ENCODE data around the gene MGAT5. TPM values are rescaled to one million over a fixed set of nuclear protein-coding genes. Genes with fewer than 3 reads are reported as not detected.

MGAT5 gene
- total RNA-seq, 1 experiment from 2014 or later, result 34.0 TPM

- no peak overlapping the region for H2AFZ ChIP-seq (ENCODE audit: low read depth, low read length, poor library complexity, severe bottlenecking)
- no peak overlapping the region for H3K9ac ChIP-seq (ENCODE audit: low read length)
- DNase-seq (ENCODE audit: low read depth, low spot score), result no peak
- ChIA-PET RAD21 (ENCODE audit: low non-redundant PET in 1 of 2, low total read pairs in 2 of 2, uncharacterized antibody in 2 of 2, unreplicated experiment in 2 of 2) (no interaction called here), POLR2A (no interaction called here), CTCF (no interaction called here)
- TF ChIP-seq ZFX (IDR thresholded peaks at IDR 0.05) (no peak), EZH2 (IDR thresholded peaks at IDR 0.05) (no peak), CBX3 (IDR thresholded peaks at IDR 0.05; ENCODE audit: low read depth) (no peak), SRF (IDR thresholded peaks at IDR 0.05; ENCODE audit: low read depth) (no peak), ZBTB33 (IDR thresholded peaks at IDR 0.05; ENCODE audit: extremely low read depth, insufficient replicate concordance, low read length) (no peak), REST (IDR thresholded peaks at IDR 0.05; ENCODE audit: low read depth) (no peak), POLR2A (IDR thresholded peaks at IDR 0.05; ENCODE audit: borderline replicate concordance, extremely low read depth, insufficient read depth, insufficient read length) (no peak)
- intact Hi-C loops (cut with micrococcal nuclease), result no loop called here
- no peak overlapping the region for H3K4me3 ChIP-seq (replicated peaks in 1 of 2; ENCODE audit: low read depth in 1 of 2, low read length in 2 of 2)
- H4K20me1 ChIP-seq (ENCODE audit: insufficient read depth), result no peaks in the 10 kb centered on the region
- no peak overlapping the region for H3K27ac ChIP-seq (ENCODE audit: low read depth, low read length)
- H3K27me3 ChIP-seq (ENCODE audit: insufficient read depth, low read length), result no peaks in the 10 kb centered on the region
- H3K4me1 ChIP-seq (ENCODE audit: control insufficient read depth in 1 of 2, insufficient read depth in 2 of 2, low read length in 2 of 2), result no peaks in the 10 kb centered on the region
- no peak for ATAC-seq
- H3K4me2 ChIP-seq (ENCODE audit: low read length), result no peak overlapping the region
- H3K9me3 ChIP-seq (ENCODE audit: control insufficient read depth in 1 of 2, insufficient read depth in 1 of 2, low read depth in 1 of 2, low read length in 2 of 2), result no peaks in the 10 kb centered on the region
- BruUV-seq (replicated peaks), result no TSS peak
- no peaks in the 10 kb centered on the region for H3K36me3 ChIP-seq (ENCODE audit: control insufficient read depth in 1 of 2, insufficient read depth in 2 of 2, low read length in 2 of 2)
- H3K79me2 ChIP-seq (ENCODE audit: insufficient read depth, low read length), result no peaks in the 10 kb centered on the region
- H3K9me2 ChIP-seq (ENCODE audit: insufficient read depth), result no peaks in the 10 kb centered on the region
Observed at GRCh38 chr2:134457353-134457752, 203.5 kb downstream of the MGAT5 start.

Measured in HCT116 (cell line).